ENCODE results near the gene DAB2IP.

GRCh38 chr9:121729769-121730562 is 78.5 kb downstream of the DAB2IP start:
- TF ChIP-seq, protein P1, sequence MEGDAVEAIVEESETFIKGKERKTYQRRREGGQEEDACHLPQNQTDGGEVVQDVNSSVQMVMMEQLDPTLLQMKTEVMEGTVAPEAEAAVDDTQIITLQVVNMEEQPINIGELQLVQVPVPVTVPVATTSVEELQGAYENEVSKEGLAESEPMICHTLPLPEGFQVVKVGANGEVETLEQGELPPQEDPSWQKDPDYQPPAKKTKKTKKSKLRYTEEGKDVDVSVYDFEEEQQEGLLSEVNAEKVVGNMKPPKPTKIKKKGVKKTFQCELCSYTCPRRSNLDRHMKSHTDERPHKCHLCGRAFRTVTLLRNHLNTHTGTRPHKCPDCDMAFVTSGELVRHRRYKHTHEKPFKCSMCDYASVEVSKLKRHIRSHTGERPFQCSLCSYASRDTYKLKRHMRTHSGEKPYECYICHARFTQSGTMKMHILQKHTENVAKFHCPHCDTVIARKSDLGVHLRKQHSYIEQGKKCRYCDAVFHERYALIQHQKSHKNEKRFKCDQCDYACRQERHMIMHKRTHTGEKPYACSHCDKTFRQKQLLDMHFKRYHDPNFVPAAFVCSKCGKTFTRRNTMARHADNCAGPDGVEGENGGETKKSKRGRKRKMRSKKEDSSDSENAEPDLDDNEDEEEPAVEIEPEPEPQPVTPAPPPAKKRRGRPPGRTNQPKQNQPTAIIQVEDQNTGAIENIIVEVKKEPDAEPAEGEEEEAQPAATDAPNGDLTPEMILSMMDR (conservative IDR thresholded peaks at IDR 0.05), result no peak
- TF ChIP-seq EZH2 (IDR thresholded peaks at IDR 0.05; ENCODE audit: low read depth), result no peak

Measured in PC-9 (cell line).